HG03064 (cell line): ENCODE measurements around the gene COL6A5.
"Not testable (repeated sequence)": the region's sequence is repeated elsewhere in the genome, so short reads cannot be mapped to it uniquely, and the experiment has no call there.

Source experiments
- ATAC-seq: cut with Tn5 transposase; IDR thresholded peaks from one replicate; pipeline ENCODE4 v1.9.1; 2021; ENCODE audit warnings: low read depth; ENCODE audit not compliant: unreplicated experiment

The COL6A5 gene, protein sequence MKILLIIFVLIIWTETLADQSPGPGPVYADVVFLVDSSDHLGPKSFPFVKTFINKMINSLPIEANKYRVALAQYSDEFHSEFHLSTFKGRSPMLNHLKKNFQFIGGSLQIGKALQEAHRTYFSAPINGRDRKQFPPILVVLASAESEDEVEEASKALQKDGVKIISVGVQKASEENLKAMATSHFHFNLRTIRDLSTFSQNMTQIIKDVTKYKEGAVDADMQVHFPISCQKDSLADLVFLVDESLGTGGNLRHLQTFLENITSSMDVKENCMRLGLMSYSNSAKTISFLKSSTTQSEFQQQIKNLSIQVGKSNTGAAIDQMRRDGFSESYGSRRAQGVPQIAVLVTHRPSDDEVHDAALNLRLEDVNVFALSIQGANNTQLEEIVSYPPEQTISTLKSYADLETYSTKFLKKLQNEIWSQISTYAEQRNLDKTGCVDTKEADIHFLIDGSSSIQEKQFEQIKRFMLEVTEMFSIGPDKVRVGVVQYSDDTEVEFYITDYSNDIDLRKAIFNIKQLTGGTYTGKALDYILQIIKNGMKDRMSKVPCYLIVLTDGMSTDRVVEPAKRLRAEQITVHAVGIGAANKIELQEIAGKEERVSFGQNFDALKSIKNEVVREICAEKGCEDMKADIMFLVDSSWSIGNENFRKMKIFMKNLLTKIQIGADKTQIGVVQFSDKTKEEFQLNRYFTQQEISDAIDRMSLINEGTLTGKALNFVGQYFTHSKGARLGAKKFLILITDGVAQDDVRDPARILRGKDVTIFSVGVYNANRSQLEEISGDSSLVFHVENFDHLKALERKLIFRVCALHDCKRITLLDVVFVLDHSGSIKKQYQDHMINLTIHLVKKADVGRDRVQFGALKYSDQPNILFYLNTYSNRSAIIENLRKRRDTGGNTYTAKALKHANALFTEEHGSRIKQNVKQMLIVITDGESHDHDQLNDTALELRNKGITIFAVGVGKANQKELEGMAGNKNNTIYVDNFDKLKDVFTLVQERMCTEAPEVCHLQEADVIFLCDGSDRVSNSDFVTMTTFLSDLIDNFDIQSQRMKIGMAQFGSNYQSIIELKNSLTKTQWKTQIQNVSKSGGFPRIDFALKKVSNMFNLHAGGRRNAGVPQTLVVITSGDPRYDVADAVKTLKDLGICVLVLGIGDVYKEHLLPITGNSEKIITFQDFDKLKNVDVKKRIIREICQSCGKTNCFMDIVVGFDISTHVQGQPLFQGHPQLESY (N-terminal part only)

DNA sequence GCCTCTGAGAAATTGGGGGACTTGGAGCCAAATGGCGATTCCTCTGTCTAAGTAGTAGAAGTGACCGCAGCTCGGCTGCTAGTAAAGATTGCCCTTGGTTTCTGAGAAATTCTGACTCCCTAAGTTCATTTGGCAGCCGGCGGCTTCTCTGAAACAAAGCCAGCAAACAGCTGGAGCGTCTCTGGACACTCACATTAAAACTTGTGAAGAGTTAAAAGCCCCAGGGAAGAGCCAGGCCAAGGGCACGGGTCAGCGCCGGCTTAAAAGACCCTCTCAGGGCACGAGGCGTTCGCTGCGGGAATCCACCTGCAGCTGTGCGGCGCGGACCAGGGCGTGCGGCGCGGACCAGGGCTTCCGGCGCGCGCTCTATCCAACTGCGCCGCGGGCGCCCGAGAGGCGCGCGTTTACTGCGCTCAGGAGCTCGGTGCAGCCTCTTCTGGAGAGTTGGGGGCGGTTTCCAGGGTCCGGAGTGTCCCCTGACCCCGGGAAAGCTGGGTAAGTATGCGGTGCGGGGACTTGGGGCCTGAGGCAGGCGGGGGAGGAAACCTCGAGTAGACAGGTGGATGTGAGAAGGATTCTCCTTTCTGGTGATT is at the start of gene COL6A5:
COL6A5 (plus strand) TSS at position 186 of the 593 bp plus-strand sequence. CDS start 27,967 bp downstream, outside the sequence.
- ATAC-seq: no peak

DNA sequence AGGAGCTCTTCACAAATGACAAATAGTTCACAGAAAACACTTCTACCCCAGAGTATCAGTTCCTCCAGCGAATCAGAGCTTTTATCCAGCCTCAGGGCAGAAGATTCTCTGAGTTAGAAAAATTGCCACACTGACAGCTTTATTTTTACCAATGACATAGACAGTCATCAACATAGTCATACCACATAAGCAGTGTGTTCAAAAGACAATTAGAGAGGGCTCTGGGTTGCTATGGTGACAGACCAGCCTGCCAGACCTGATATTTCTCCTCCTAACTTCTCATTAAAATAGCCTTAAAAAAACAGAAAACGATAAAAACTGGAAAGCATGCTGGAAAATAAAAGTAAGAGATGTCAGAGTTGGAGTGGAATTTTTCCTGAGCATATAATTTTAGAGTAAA is 45.9 kb upstream of the COL6A5 start:
- ATAC-seq: no peak

DNA sequence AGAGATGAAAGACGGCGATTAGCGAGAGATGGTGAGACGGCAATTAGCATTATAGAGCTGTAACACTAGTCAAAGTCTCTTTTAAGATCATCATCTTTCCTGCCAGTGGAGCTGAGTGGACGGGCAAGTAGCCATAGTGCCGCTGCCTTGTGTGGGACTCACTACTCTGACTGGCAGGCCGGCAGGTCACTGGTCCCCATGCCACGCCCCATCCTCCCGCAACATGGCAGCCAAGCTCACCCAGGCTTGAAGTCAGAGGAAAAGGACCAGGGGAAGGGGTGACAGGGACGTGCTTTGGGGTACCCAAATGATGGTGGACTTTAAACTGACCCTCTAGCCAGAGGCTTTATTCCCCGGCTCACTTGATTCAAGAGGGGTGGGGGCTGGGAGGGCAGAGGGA is 44.6 kb upstream of the COL6A5 start:
- ATAC-seq: no peak

DNA sequence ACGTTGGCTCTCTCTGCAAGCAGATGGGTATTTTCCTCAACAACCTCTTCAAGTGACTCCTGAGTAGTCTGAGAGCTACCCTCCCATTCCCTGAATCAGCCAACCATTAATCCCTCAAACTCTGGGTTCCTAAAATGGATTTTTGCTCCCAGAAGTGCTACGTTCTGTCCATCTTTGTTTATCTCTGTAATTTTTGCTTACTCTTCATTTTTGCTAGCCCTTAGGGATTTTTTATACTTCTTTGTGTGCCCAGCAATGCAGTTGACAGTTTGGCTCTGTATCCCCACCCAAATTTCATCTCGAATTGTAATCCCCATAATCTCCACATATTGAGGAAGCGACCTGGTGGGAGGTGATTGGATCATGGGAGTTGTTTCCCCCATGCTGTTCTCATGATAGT is 35.4 kb upstream of the COL6A5 start:
- no peak for ATAC-seq

DNA sequence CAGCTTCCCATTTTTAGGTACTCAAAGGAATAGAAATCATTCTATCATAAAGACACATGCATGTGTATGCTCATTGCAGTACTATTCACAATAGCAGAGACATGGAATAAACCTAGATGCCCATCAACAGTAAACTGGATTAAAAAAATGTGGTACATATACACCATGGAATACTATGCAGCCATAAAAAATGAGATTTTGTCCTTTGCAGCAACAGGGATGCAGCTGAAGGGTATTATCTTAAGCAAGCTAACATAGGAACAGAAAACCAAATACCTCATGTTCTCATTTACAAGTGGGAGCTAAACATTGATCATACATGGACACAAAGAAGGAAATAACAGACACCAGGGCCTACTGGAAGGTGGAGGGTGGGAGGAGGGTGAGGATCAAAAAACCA is 33.1 kb upstream of the COL6A5 start:
- no peak for ATAC-seq

DNA sequence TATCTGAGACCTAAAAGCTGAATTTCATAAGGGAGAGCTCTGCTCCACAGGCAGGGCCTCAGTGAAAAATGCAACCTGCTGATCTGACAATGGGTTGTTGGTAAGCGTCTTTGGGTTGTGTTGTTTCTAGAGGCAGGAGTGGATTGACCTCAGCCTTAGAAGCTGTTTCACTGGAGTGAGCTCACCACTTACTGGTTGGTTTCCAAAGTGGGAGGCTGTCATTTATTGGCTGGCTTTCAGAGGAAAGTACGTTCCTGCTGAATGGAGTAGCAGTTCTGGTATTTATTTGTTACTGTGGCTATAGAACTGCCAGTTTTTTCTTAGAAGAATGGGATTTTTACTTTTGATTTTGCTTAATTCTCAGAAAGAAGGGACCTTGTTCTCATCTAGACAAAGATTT is 29.3 kb upstream of the COL6A5 start:
- ATAC-seq: no peak

DNA sequence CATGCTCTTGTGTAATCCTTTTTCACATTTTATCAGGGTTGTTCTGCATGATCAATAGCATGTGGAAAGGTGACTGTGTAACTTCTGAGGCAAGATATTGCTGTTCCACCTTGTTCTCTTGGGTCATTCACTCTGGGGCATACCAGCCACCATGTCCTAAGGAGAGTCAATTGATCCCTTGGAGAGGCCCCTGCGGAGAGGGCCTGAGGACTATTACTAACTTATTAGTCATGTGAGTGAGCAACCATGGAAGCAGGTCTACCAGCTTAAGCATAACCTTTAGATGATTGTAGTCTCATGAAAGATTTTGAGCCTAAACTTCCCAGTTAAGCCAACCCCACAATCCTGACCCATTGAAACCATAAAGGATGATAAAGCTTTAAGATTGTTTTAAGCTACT is 22.0 kb upstream of the COL6A5 start:
- ATAC-seq: no peak

DNA sequence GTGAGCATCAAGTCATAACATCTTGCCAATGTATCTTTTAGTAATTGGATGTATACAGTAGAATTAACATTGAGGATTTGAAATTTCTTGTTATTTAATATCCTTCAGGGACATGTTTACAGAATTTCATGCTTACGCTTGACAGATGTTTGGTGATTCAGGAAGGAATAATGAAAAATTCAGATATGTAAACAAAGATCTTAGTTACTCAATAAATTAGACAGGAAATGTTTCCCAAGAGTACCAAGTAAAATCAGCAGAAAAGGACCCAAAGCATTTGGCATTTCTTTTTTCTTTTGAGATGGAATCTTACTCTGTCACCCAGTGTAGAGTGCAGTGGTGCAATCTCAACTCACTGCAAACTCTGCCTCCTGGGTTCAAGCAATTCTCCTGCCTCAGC is 4.7 kb upstream of the COL6A5 start:
- no peak for ATAC-seq

DNA sequence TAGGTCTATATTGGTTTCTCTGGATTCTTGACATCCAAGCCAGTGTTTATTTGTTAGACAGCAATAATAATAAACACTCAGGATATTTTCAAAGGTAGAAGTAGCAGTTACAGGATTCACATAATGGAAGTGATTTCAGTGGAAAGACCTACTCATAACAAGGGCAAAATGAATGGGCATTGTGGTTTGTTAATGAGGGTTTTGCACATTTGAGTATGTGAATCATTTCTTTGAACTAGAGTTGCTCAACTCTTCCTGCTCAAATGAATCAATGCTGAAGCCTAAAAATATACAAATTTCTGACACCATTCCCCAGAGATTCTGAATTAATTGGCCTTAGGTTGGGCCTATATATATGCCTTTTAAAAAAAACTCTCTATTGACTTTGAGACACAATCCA is 4.1 kb upstream of the COL6A5 start:
- no peak for ATAC-seq

DNA sequence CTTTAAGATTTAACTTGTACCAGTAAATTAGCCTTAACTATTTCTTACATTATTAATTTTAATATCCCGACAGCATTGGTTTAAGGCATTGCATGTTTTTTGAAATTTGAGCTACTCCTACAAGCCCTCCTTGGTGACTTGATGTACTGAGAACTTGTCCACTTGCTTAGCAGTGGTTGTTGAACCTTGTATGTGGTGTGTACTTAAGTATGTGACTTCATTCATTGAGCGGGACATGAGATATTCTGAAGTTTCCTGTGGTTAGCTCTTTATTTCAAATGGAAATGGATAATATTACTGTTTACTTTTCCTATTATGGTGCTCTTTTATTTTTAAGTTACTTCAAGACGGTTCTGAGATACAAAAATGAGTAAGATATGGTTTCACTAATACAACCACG is 3.6 kb upstream of the COL6A5 start:
- ATAC-seq: no peak

DNA sequence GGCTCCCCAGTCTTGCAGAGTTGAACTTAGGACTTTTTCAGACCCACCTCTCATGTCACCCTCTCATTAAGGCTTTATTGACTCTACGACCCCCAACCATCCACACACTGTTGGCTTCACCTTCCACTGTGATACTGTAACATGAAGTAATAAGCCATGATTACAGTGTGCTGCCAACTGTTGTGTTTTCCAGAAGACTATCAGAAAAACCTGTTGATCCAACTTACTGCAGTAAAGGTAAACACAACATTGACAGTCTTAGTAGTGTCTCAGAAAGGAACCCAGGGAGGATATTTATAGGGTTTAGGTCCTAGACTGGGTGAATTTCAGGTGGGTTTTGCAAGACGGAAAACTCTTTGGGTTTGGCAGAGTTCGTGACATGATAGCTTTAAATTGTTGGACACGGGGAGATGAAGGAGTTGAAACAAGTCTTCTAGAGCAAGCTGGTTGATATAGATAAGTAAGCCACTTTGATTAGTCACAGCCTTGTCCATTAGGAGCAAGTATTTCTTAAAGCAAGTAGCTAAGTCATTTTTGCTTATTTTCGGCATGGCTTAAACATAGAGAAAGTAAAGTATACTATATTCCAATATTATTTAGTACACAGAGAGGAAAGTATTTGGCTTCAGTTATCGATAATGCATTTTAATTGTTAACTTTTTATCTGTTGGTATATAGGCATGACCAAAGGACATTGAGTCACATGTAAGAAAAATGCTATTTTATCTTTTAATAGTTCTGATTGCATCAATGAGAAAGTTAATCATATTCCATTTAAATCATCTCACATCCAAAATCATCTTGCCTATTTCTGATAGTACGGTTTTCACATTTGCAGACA is 2.4 kb upstream of the COL6A5 start:
- no peak for ATAC-seq

DNA sequence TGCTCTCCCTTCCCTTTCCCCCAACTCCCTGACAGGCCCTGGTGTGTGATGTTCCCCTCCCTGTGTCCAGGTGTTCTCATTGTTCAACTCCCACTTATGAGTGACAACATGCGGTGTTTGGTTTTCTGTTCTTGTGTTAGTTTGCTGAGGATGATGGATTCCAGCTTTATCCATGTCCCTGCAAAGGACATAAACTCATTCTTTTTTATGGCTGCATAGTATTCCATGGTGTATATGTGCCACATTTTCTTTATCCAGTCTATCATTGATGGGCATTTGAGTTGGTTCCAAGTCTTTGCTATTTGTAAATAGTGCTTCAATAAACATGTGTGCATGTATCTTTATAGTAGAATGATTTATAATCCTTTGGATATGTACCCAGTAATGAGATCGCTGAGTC is 2.8 kb downstream of the COL6A5 start:
- ATAC-seq: not testable (repeated sequence)

DNA sequence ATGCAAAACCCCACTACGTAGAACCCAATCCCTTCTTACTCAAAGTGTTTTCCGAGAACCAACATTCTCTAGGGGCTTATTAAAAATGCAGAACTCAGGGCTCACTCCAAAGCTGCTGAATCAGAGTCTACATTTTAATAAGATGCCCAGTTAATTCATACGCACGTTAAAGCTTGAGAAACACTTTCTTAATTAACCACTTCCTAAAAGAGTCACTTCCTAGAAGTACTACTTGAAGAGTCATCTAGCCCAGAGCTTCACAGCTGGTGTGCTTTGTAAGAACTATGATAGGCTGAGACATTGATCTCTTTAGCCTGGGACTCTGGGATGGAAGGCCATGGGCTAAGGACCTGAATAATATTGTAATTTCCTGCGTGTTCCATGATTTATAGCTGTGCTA is 9.0 kb downstream of the COL6A5 start:
- ATAC-seq: no peak

DNA sequence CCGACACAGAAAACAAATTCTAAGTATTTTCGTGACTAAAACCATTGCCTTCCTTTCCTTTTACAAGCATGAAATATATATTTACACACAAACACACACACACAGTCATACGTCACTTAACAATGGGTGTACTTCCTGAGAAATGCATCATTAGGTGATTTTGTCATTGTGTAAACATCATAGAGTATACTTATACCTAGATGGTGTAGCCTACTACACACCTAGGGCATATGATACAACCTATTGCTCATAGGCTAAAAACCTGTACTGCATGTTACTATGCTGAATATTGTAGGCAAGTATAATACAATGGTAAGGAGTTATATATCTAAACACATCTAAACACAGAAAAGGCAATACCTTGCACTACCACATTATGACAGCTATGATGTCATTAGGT is 28.6 kb downstream of the COL6A5 start:
- ATAC-seq: no peak

DNA sequence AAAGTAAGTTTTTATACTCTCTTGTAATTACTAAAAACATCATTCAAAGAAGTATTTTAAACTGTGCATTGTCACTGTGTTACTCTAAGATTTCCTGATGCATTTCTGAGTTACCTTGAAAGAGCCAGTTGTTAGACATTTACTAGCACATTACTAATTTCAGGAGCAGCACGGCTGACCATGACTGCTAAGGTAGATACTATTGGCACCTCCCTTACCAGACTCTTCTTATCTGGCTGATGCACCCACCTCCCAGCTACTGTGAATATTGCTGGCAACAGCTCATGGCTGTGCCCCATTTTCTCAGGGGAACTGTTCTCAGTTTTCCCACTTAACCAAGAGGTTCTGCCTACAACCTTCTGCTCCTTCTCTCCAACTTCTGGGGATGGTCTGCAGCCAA is 29.4 kb downstream of the COL6A5 start:
- ATAC-seq: no peak

DNA sequence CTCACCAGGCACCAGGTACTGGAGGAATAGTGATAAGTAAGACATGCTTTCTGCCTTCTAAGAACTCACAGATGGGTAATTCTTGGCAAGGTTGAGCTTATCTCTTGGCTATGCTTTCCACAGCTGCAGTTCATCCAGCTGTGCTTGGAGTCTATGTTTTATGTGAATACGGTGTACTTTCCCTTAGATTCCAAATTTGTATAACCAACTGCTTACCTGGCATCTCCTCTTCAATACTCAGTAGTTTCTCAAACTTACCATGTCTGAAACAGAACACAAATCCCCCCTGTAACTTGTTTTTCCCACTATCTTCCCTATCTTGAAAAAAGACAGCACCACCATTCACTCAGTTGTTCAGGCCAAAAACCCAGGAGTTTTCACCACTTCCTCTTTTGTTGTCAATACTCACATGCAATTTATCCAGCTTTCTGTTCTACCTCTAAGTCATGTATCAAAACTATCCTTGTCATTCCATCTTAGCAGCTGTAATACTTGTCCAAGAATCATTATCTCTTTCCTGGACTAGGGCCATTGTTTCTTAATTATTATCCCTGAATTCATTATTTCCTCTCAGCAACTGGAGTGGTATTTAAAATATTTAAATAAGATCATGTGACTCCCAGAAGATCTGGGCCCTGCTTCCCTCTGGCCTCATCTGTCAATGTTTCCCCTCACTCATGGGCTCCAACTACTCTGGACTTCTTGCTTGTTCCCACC is 32.6 kb downstream of the COL6A5 start:
- ATAC-seq: no peak

DNA sequence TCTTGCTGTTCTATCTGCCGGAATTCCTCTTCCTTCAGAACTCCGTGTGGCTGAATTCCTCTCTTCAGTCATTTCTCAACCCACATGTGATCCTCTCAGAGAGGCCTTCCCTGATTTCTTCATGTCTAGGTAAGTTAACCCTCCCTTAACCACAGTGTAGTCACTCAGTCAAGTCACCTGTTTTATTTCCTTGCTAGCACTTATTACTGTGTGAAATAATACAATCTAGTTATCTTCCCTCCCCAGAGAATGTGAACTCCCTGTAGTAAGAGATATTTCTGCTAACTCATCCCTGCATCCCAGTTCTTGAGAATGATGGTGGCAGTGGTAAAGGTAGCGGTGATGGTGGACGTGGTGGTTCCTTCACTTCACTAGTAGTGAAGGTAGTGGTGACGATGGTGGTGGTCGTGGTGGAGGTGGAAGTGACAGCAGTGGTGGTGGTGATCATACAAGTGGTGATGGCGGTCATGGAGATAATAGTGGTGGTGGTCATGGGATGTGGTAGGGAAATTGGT is 33.3 kb downstream of the COL6A5 start:
- ATAC-seq: no peak

DNA sequence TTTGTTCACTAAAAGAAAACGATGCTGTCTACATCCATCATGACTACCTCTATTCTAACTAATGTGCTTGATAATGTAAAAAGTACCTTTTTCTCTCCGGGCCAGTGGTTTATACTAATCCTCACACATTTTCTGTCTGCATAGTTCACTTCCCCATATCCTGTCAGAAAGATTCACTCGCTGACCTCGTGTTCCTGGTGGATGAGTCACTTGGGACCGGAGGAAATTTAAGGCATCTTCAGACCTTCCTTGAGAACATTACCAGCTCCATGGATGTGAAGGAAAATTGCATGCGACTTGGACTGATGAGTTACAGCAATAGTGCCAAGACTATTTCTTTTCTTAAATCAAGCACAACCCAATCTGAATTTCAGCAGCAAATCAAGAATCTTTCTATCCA is 33.8 kb downstream of the COL6A5 start:
- no peak for ATAC-seq

DNA sequence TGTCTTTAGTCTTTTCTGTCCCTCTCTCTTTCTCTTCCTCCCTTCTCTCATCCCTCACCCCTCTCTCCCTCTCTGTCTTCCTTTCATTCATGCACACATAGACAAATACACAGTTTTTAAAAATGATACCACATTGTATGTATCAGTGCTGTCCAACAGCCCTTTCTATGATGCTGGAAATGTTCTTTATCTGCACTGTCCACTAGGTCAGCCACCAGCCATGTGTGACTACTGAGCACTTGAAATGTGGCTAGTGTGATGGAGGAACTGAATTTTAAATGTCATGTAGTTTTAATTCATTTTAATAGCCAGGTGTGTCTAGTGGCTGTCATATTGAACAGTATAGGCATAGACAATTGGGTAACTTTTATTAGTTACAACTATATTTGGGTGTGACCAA is 34.9 kb downstream of the COL6A5 start:
- no peak for ATAC-seq
